Loucy (cell line): Measurements from ENCODE around the gene HSD3B2.

Experiments
- EZH2phosphoT487 ChIP-seq: fragments of 200-600 bp; IDR thresholded peaks from 2 replicates; pipeline ENCODE4 v1.6.1; 2018; ENCODE audit warnings: antibody characterized with exemption, mild to moderate bottlenecking, moderate library complexity, borderline replicate concordance
- TF ChIP-seq, protein P1 (sequence below): fragments of 200-600 bp; sonication (generic); conservative IDR thresholded peaks from 2 replicates; pipeline ENCODE4 v1.5.1; 2014; ENCODE audit warnings: mild to moderate bottlenecking, antibody characterized with exemption, low read length

DNA sequence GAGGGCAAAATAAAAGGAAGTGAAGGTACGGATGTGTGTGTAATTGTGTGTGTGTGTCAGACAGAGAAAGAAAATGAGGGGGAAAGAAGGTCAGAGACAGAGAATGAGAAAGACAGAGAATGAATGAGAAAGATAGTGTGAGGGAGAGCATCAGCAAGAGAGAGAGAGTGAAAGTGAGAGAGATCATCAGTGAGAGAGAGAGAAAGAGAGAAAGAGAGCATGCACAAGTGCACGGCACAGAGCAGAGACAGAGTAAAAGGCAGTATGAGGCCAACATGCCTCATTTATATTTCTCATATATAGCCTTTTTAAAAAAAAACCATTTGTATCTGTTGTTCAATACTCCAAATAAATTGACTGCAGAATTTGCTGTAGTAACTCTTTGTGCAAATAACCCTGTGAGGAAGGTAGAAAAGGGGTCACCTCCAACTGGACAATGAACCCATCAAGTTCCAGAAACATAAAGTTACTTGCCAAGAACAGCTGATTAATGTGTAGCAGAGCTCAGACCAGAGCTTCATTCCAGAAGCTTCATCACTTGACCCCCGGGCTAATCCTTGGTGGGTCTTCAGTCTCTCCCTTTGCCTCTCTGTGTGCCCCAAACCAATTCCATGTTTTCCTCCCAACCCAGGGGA is 1.2 kb downstream of the HSD3B2 start:
- TF ChIP-seq, protein P1, sequence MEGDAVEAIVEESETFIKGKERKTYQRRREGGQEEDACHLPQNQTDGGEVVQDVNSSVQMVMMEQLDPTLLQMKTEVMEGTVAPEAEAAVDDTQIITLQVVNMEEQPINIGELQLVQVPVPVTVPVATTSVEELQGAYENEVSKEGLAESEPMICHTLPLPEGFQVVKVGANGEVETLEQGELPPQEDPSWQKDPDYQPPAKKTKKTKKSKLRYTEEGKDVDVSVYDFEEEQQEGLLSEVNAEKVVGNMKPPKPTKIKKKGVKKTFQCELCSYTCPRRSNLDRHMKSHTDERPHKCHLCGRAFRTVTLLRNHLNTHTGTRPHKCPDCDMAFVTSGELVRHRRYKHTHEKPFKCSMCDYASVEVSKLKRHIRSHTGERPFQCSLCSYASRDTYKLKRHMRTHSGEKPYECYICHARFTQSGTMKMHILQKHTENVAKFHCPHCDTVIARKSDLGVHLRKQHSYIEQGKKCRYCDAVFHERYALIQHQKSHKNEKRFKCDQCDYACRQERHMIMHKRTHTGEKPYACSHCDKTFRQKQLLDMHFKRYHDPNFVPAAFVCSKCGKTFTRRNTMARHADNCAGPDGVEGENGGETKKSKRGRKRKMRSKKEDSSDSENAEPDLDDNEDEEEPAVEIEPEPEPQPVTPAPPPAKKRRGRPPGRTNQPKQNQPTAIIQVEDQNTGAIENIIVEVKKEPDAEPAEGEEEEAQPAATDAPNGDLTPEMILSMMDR = no peak
- TF ChIP-seq EZH2phosphoT487 = no peak
